WTC11 (cell line): ENCODE measurements around the gene GAS2L1. TPM values are rescaled to one million over a fixed set of nuclear protein-coding genes. Genes with fewer than 3 reads are reported as not detected.

Experiments used
- ATAC-seq: fragments of 200-7000 bp; cut with Tn5 transposase; 2 replicates; pipeline ENCODE4 v1.10.0; 2021; ENCODE audit warnings: mild to moderate bottlenecking, moderate library complexity
- CTCF ChIA-PET: fragments of 300-600 bp; sonication (Branson Sonifier 250); formaldehyde crosslinking; loops from one replicate; lab custom pipeline; 2021; ENCODE audit warnings: antibody characterized with exemption; lab: Charles Lee
- POLR2A ChIA-PET: fragments of 350-600 bp; sonication (Branson Sonifier 250); formaldehyde crosslinking; loops from one replicate; lab custom pipeline; 2021; ENCODE audit warnings: antibody characterized with exemption; lab: Charles Lee
- DNase-seq: peaks from one replicate; pipeline ENCODE4 v3.0.0; 2021; ENCODE audit warnings: low spot score
- H3K27ac Mint-ChIP-seq: 2 replicates; pipeline ENCODE4 v1.8.0; 2021; ENCODE audit warnings: mixed read lengths
- H3K27me3 Mint-ChIP-seq: 2 replicates; pipeline ENCODE4 v1.8.0; 2021; ENCODE audit warnings: low read depth, mild to moderate bottlenecking, moderate library complexity, mixed read lengths
- H3K36me3 Mint-ChIP-seq: 2 replicates; pipeline ENCODE4 v1.8.0; 2021; ENCODE audit warnings: mixed read lengths
- H3K4me1 Mint-ChIP-seq: 2 replicates; pipeline ENCODE4 v1.8.0; 2022; ENCODE audit warnings: mixed read lengths
- H3K4me3 Mint-ChIP-seq: 2 replicates; pipeline ENCODE4 v1.8.0; 2021; ENCODE audit warnings: mild to moderate bottlenecking, moderate library complexity, mixed read lengths
- H3K9me3 Mint-ChIP-seq: 2 replicates; pipeline ENCODE4 v1.8.0; 2021; ENCODE audit warnings: mixed read lengths
- AR ChIP-seq: fragments of 250-450 bp; sonication (Bioruptor Pico); IDR thresholded peaks from 2 replicates; pipeline ENCODE4 v1.9.0; 2021; ENCODE audit warnings: mild to moderate bottlenecking
- ARID4B ChIP-seq: sonication (generic); formaldehyde crosslinking; IDR thresholded peaks from 2 replicates; pipeline ENCODE4 v1.8.0; 2023; ENCODE audit warnings: missing genetic modification reagents, mild to moderate bottlenecking, borderline replicate concordance
- CDX4 ChIP-seq: fragments of 250-450 bp; sonication (Bioruptor Pico); IDR thresholded peaks from 2 replicates; pipeline ENCODE4 v1.9.0; 2021; ENCODE audit warnings: moderate library complexity, mild to moderate bottlenecking, inconsistent platforms, borderline replicate concordance
- E2F5 ChIP-seq: sonication (generic); formaldehyde crosslinking; IDR thresholded peaks from 2 replicates; pipeline ENCODE4 v1.8.1; 2022; ENCODE audit warnings: mild to moderate bottlenecking, moderate library complexity, missing genetic modification reagents
- HMGA2 ChIP-seq: fragments of 250-450 bp; sonication (Bioruptor Pico); IDR thresholded peaks from 2 replicates; pipeline ENCODE4 v1.4.0; 2021; ENCODE audit warnings: mild to moderate bottlenecking, moderate library complexity
- HMGXB4 ChIP-seq: sonication (generic); formaldehyde crosslinking; IDR thresholded peaks from 2 replicates; pipeline ENCODE4 v1.8.1; 2023; ENCODE audit warnings: mild to moderate bottlenecking, moderate library complexity, missing genetic modification reagents
- JAZF1 ChIP-seq: fragments of 250-450 bp; sonication (Bioruptor Pico); IDR thresholded peaks from 2 replicates; pipeline ENCODE4 v1.9.0; 2021; ENCODE audit warnings: moderate library complexity, mild to moderate bottlenecking, inconsistent platforms
- JUN ChIP-seq: sonication (generic); formaldehyde crosslinking; IDR thresholded peaks from 2 replicates; pipeline ENCODE4 v1.8.0; 2023; ENCODE audit warnings: mild to moderate bottlenecking, missing genetic modification reagents
- KAT7 ChIP-seq: sonication (generic); formaldehyde crosslinking; IDR thresholded peaks from 2 replicates; pipeline ENCODE4 v1.8.1; 2023; ENCODE audit warnings: missing genetic modification reagents, mild to moderate bottlenecking, borderline replicate concordance
- MAX ChIP-seq: sonication (generic); formaldehyde crosslinking; IDR thresholded peaks from 2 replicates; pipeline ENCODE4 v1.8.0; 2022; ENCODE audit warnings: mild to moderate bottlenecking, missing genetic modification reagents
- MXD4 ChIP-seq: fragments of 250-450 bp; sonication (Bioruptor Pico); IDR thresholded peaks from 2 replicates; pipeline ENCODE4 v1.8.0; 2021; ENCODE audit warnings: mild to moderate bottlenecking, moderate library complexity, borderline replicate concordance
- MYBL2 ChIP-seq: sonication (generic); formaldehyde crosslinking; IDR thresholded peaks from 2 replicates; pipeline ENCODE4 v1.8.1; 2023; ENCODE audit warnings: mild to moderate bottlenecking, moderate library complexity, missing genetic modification reagents
- NR3C1 ChIP-seq: sonication (generic); formaldehyde crosslinking; conservative IDR thresholded peaks from 2 replicates; pipeline ENCODE4 v1.8.1; 2023; ENCODE audit warnings: low read depth, mild to moderate bottlenecking, missing genetic modification reagents
- SOX15 ChIP-seq: fragments of 250-450 bp; sonication (Bioruptor Pico); IDR thresholded peaks from 2 replicates; pipeline ENCODE4 v1.9.0; 2021; ENCODE audit warnings: mild to moderate bottlenecking
- TEAD4 ChIP-seq: sonication (generic); formaldehyde crosslinking; IDR thresholded peaks from 2 replicates; pipeline ENCODE4 v1.8.0; 2022; ENCODE audit warnings: mild to moderate bottlenecking, missing genetic modification reagents
- USF1 ChIP-seq: sonication (generic); formaldehyde crosslinking; IDR thresholded peaks from 2 replicates; pipeline ENCODE4 v1.8.0; 2022; ENCODE audit warnings: mild to moderate bottlenecking, missing genetic modification reagents
- ZNF423 ChIP-seq: fragments of 250-450 bp; sonication (Bioruptor Pico); IDR thresholded peaks from 2 replicates; pipeline ENCODE4 v2.1.2; 2022; ENCODE audit warnings: mild to moderate bottlenecking, moderate library complexity
- ZNF671 ChIP-seq: fragments of 250-450 bp; sonication (Bioruptor Pico); IDR thresholded peaks from 2 replicates; pipeline ENCODE4 v1.8.0; 2021; ENCODE audit warnings: mild to moderate bottlenecking
- total RNA-seq: library from RNA; stranded (reverse); gene quantifications from 3 replicates; pipeline ENCODE4 v1.2.3, GENCODE V29; 2021

GAS2L1 gene
- total RNA-seq, 1 experiment from 2014 or later = 19.9 TPM

- TF ChIP-seq USF1 (CRISPR knock-in tag) (no peak), MXD4 (CRISPR knock-in tag) (no peak), ZNF423 (CRISPR knock-in tag) (no peak)
- TF ChIP-seq, all 79 proteins: peak for 0
These were observed 47.8 kb upstream of the GAS2L1 start (continued) for GRCh38 chr22:29258407-29259252.

GRCh38 chr22:29259253-29259899 is 47.1 kb upstream of the GAS2L1 start:
- ChIA-PET CTCF (interaction anchor here (0.6 to 9.0 kb wide), 16 partner anchors 8 to 1158 kb away, joined by 3 to 52 read pairs (median 4); partner anchors contain the start of genes EWSR1, RHBDD3 and THOC5), POLR2A (no interaction called here)
- ATAC-seq (peak; percentile 80), DNase-seq (peak; percentile 39)
- Mint-ChIP-seq H3K27ac (0 out of 2 replicates have a peak overlapping the region, but pooled peaks have one; percentile 25), H3K9me3 (no peaks in the 10 kb centered on the region), H3K4me3 (no peak overlapping the region), H3K4me1 (no peaks in the 10 kb centered on the region), H3K27me3 (no peaks in the 10 kb centered on the region), H3K36me3 (peaks cover 3% of the 10 kb centered on the region; the same call in 1 of the 2 replicates)
- TF ChIP-seq JAZF1 (CRISPR knock-in tag) (no peak), ZNF671 (CRISPR knock-in tag) (no peak), E2F5 (CRISPR knock-in tag) (no peak), ZNF423 (CRISPR knock-in tag) (no peak), KAT7 (no peak), AR (no peak), MYBL2 (CRISPR knock-in tag) (no peak), HMGXB4 (CRISPR knock-in tag) (no peak), TEAD4 (CRISPR knock-in tag) (no peak)

- CTCF ChIA-PET = interaction anchor here (0.6 to 9.0 kb wide), 15 partner anchors 8 to 1158 kb away, joined by 3 to 52 read pairs (median 4); partner anchors contain the start of genes EWSR1, RHBDD3 and THOC5
- POLR2A ChIA-PET = interaction anchor here (0.6 kb wide), 1 partner anchor 179 kb away, joined by 3 read pairs; no protein-coding TSS in a partner anchor
- no peaks in the 10 kb centered on the region for H3K27me3 Mint-ChIP-seq
- peaks cover 3% of the 10 kb centered on the region; the same call in 1 of the 2 replicates for H3K36me3 Mint-ChIP-seq
- H3K27ac Mint-ChIP-seq = no peak overlapping the region
- ATAC-seq (no peak), DNase-seq (no peak)
- no peaks in the 10 kb centered on the region for H3K4me1 Mint-ChIP-seq
- no peaks in the 10 kb centered on the region for H3K9me3 Mint-ChIP-seq
- no peak overlapping the region for H3K4me3 Mint-ChIP-seq
- TF ChIP-seq ARID4B (CRISPR knock-in tag) = no peak
- TF ChIP-seq JUN (CRISPR knock-in tag) = no peak
- TF ChIP-seq MAX (CRISPR knock-in tag) = no peak
- no peak for TF ChIP-seq SOX15 (CRISPR knock-in tag)
- TF ChIP-seq CDX4 (CRISPR knock-in tag) = no peak
- no peak for TF ChIP-seq HMGA2 (CRISPR knock-in tag)
- no peak for TF ChIP-seq NR3C1
These were observed 46.4 kb upstream of the GAS2L1 start for GRCh38 chr22:29260031-29260560.
